Stomach (tissue), 4 donors: ENCODE data around the gene NPNT.

ENCODE experiments used
- CTCF ChIP-seq, 7 experiments: fragments of 450-650 bp in 4 of 7; fragments of 200-600 bp in 3 of 7; sonication (generic) in 3 of 7; IDR thresholded peaks; one replicate each; pipeline ENCODE4 v1.5.1; 2016 to 2019; ENCODE audit warnings: antibody characterized with exemption in 7 of 7, control low read depth in 2 of 7, mild to moderate bottlenecking in 1 of 7
- POLR2AphosphoS5 ChIP-seq, 3 donors: sonication (generic); formaldehyde crosslinking; IDR thresholded peaks; one replicate each; pipeline ENCODE4 v1.6.1; 2016; ENCODE audit warnings: antibody characterized with exemption in 3 of 3

DNA sequence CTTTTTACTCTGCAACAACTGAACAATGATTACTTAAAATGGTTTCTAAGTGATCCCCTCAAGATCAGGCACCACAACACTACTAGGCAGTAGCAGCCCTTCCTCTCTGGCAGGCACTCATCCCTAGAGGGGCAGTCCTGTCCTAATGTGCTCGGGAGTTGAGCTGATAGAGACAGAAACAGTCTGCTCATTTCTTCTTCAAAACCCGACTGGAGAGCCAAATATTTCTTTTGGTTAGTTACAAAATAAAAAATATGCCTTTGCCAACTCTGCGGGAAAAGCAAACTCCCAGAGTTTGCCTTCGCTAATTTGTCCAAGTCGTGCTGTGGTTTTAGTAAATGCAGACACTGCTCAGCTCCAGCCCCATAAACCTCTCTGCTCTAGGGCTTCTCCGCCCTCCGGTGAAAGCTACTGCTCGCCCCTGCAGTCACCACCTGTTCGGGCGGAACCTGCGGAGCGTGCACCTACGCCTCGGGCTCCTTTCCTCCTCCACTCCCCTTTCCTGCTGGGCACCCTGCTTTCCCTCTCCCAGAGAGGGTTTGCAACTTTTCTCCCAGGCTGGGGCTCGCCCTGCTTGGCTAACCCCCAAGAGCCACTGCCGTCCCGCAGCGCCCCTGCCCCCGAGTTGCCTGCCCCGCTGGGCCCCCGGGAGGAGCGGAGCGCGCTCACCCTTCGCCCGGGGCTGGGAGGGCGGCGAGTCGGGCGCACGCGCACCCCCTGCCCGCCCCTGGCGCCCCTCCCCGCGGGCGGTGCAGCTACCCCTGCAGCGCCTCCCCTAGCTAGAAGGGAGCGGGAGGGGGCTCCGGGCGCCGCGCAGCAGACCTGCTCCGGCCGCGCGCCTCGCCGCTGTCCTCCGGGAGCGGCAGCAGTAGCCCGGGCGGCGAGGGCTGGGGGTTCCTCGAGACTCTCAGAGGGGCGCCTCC is at the start of gene NPNT:
- no peak for TF ChIP-seq POLR2AphosphoS5 (IDR thresholded peaks at IDR 0.05)
- TF ChIP-seq CTCF (IDR thresholded peaks at IDR 0.05), result no peak
